HG03066 (cell line): ENCODE data around the gene BCAS1.

Experiments
- ATAC-seq: cut with Tn5 transposase; IDR thresholded peaks from one replicate; pipeline ENCODE4 v1.9.1; 2021; ENCODE audit warnings: low read depth; ENCODE audit not compliant: unreplicated experiment

BCAS1 gene, protein sequence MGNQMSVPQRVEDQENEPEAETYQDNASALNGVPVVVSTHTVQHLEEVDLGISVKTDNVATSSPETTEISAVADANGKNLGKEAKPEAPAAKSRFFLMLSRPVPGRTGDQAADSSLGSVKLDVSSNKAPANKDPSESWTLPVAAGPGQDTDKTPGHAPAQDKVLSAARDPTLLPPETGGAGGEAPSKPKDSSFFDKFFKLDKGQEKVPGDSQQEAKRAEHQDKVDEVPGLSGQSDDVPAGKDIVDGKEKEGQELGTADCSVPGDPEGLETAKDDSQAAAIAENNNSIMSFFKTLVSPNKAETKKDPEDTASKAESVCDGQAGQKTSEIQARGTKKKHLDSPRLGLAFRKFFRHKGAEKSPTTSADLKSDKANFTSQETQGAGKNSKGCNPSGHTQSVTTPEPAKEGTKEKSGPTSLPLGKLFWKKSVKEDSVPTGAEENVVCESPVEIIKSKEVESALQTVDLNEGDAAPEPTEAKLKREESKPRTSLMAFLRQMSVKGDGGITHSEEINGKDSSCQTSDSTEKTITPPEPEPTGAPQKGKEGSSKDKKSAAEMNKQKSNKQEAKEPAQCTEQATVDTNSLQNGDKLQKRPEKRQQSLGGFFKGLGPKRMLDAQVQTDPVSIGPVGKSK

DNA sequence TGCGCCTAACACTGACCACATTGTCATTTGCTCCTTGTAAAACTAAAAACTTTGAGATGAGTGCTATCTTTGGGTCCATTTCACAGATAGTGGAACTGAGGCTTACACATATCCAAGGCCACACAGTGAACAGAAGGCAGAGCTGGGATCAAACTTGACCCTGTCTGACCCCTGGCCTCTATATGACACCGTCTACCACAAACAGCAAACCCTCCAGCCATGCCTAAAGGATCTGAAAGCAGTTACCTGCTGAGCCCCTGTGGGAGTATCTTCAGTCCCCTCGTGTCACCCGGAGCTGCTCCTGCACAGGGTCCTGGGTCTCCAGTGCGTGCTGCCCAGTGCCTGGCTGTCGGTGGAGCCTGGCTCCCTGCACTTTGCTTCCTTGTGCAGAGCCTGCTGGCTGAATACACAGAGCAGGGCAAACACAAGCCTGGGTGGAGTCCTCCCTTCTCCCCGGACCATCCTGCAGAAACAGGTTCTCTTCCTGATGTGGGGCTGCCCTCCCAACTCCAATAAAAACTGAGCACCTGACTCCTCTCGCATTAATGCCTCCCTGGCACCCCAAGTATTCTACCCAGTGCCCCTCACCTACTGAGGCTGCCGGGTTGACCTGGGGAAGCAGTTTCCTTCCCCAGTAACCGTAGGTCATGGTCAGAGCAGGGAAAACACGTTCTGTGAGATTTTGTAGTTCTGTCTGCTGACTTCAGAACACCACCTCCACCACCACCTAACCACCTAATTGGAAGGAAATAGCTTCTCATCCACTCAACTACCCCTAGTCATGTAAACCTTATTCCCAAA, at the start of gene BCAS1:
Gene BCAS1 (minus strand): TSS at position 408 of the 801 bp plus-strand sequence. CDS start 11,876 bp downstream, outside the sequence.
- ATAC-seq = no peak

DNA sequence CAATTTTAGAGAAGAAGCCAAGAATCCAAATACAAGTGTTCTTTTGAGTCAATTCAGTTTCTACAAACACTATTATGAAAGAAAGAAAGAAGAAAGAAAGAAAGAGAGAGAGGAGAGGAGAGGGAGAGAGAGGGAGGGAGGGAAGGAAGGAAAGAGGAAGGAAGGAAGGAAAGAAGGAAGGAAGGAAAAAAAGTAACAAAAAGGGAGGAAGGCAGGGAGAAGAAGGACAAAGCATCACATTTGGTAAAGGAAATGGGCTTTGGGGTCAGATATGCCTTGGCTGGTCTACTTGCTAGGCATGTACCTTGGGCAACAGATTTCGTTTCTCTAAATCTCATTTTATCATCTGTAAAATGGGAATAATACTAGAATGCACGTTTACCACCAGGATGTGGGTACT, 49.4 kb upstream of the BCAS1 start:
- no peak for ATAC-seq

DNA sequence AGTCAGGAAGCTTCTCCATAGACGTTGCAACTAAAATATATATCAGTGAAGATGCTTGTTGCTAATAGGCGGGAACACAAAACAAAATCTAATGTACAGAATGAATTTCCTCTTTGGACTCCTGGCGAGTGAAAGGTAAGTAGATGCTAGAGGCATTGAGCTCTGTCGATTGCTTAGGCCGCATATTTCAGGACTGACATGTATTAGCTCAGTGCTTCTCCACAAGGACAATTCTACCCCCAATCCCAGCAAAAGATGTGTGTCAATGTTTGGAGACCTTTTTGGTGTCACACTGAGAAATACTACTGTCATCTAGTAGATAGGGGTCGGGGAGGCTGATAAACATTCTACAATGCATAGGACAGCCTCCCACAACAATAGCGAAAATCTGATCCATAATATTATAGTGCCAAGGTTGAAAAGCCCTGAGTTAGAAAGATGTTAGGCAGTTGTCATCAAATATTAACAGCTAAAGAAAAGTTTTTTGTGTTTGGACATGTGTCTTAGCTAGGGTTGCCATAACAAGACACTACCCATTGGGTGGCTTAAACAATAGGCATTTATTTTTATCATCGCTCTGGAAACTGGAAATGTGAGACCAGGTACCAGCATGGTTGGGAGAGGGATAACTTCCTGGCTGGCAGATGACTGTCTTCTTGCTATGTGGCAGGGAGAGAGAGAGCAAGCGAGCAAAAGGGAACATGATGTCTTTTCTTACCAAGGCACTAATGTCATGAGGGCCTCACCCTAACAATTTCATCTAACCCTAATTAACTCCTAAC, 48.0 kb upstream of the BCAS1 start:
- no peak for ATAC-seq

DNA sequence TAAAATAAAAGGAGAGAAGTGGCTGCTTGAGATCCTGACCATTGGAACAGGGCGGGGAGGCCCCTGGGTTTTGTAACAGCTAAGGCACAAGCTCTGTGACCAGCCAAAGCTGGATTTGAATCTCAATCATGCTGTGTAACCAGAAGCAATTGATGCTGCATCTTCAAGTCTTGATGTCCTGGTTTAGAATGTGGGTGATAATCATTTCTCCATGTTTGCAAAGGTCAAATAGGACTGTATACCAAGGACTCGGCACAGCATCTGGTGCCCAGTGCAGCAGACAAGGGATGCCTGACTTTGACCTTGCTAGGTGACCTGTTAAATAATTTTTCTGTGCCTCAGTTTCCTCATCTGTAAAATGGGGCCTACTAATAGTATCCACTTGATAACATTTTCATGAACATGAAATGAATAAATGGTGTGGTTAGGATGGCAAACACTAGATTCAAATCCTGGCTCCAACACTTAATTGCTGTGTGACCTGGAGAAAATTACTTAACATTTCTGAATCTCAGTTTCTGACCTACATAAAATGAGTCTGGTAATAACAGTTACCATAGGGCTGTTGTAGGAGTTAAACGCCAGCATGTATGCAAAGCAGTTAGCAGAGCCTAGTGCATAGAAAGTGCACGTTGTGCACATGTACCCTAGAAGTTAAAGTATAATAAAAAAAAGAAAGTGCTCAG, 46.3 kb upstream of the BCAS1 start:
- no peak for ATAC-seq

DNA sequence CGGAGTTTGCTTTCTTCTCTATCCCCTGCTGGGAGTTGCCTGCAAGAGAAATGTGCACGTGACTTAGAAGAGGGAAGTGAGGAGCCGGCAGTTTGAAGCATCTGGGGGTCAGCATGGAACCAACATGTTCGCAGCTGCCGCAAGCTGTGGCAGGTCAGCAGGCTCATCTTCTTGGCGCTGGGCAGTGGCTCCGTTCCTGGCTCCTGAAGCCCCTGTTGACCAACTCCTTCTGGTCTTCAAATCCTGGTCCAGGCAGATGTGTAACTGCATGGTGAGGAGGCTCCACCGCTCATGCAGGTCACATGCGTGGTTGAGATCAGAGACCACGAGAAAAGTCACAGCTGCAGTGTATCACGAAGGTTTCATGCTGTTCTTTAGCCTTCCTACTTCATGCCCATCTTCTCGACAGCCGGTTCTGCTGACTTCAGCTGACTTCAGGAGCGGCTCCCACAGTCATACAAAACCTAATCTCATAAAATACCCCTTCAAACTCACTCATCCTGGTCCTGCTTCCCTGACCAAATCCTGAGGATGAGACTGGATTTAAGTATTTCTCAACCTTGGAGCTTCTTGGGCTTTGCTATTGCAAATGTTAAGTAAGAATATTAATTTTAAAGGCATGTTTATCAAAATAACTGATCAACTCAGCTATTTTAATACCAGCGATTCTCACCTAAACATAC, 44.9 kb upstream of the BCAS1 start:
- ATAC-seq = no peak

DNA sequence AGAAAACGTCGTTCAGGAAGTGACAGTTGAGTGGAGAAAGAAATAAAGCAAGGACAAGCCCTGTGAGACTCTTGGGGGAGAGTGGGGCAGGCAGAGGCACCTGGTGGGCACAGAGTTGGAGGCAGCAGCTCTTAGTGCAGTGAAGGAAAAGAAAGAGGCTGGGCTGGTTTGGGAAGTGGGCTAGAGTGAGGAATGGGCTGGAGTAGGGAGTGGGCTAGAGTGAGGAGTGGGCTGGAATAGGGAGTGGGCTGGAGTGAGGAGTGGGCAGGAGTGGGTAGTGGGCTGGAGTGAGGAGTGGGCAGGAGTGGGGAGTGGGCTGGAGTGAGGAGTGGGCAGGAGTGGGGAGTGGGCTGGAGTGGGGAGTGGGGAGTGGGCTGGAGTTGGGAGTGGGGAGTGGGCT, 43.7 kb upstream of the BCAS1 start:
- no peak for ATAC-seq

DNA sequence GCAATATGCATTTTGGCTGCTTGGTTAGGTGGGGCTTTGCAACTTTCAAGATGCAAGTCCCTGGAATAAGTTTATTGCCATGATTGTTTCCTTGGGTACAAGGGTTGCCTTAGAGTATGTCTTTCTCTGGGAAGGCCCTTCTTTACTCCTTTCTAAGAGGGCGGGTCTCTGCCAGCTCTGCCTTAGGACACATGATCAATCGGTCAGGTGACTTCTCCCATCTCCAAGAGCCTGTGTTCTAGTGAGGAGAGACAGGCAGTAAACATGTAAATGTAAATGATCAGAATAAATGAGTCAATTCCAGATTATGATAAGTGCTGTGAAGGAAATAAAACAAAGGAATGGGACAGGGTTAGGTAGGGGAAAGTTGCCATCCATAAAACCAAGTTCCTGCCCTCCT, 43.2 kb upstream of the BCAS1 start:
- no peak for ATAC-seq

DNA sequence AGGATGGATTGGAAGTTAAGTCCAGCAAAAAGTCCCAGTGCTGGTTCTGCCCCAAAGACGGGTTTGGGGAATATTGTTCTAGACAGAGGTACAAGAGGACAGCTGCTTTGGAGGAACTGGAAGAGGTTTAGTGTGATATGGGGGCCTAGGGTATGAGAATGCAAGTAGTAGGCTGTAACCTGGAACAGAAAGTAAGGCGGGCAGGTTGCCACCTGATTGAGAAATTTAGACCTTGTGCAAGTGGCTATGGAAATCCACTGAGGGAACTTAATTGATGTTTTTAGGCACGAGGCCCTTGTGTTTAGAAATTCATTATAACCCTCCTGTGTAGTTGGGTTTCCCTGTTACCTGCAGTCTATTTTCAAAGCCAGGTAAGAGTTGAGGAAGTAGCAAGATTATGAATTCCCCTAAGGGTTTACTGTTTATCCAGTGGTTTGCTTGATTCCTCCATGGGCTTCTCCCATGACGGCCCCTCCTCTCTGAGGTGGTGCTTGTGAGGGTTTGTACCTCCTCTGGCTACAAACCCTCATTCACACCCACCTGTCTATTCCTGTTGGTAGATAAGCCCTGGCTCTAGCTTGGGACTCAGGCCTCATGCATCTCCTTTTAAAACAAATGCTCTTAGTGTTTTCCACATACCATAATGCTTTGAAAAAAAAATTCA, 42.0 kb upstream of the BCAS1 start:
- ATAC-seq = no peak

DNA sequence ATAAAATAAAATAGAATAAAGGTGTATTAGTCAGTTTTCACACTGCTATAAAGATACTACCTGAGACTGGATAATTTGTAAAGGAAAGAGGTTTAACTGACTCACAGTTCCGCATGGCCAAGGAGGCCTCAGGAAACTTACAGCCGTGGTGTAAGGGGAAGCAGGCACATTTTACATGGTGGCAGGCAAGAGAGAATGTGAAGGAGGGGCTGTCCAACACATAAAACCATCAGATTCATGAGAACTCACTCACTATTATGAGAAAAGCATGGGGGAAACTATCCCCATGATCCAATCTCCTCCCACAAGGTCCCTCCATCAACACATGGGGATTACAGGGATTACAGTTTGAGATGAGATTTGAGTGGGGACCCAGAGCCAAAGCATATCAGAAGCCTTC, 41.1 kb upstream of the BCAS1 start:
- ATAC-seq = no peak

DNA sequence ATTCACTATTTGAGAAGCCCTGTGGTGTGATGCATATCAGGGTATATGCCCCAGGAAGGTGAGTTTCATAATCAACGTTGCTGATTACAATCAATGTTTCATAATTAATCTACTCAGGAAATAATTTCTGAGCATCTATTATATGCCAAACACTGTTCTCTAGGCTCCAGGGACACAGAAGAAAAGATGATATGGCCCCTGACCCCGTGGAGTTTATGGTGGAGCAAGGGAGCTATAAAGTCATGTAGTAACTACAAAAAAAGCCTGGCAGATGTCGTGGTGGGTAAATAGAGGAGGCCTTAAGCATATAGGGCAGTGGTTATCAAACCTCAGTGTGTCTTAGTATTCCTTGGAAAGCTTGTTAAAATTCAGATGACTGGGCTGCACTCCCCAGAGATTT, 40.1 kb upstream of the BCAS1 start:
- ATAC-seq = no peak

DNA sequence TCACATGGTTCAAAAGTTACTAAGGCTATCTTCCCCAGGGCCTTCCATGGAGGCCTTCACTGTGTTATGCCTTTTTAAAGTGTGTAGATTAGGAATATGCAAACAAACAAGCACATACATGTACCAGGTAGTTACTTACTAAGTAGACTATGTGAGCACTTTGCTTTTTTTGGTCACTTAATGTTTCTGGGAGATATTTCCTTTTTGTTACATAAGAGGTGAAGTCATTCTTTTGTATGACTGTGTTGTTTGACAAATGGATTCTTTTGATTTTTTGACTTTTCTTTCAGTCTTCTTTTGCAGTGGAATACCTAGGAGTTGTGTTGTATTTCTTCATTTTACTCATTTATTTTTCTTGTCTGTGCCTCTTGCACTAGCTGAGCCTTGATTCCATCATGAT, 39.6 kb upstream of the BCAS1 start:
- ATAC-seq = no peak

DNA sequence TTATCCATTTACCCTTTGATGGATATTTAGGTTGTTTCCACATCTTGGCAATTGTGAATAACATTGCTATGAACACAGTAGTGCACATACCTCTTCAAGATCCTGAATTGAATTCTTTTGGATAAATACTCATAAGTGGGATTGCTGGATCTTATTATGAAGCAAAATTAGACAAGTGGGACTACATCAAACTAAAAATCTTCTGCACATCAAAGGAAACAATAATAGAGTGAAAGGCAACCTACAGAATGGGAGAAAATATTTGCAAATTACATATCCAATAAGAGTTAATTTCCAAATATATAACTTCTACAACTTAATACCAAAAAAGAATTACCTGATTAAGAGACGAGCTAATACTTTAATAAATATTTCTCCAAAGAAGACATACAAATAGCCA, 38.4 kb upstream of the BCAS1 start:
- no peak for ATAC-seq

DNA sequence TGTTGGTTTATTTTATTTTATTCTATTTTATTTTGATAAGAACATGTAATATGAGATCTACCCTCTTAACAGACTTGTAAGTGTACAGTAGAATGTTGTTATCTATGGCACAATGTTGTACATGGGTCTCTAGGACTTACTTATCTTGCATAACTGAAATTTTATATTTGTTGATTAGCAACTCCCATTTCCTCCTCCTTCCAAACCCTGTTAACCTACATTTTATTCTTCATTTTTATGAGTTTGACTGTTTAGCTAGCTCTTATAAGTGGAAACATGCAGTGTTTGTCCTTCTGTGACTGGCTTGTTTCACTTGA, 37.9 kb upstream of the BCAS1 start:
- no peak for ATAC-seq

DNA sequence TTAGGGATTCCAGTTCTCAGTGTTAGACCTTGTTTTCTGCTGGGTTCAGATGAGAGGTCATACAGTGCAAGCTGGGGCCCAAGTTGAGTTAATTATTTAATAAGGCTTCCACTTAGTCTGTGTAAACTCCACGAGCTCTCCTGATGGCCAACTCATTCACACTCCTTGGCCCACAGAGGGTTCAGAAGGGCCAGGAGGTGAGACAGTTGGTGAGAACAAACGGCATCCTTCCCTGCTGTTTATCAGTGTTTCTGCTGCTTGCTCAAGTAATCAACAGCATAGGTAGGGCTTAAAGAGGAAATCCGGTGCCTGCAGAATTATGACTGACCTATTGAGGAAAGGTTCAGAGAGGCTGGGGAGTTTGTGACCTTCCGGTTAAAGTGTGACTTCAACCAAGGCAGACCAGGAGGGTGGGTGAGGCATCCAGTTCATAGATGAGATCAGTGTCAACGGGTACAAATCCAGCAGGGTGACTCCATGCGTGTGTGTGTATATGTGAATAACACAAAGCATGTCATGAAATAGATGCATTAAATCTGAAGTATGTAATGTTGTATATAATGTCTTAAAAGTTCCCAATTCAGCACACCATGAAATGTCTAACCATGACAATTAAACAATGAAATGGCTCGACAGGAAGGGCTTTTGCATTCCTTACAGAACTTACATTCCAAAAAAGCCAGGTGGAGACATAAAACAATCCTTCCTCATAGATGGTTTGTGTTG, 37.4 kb upstream of the BCAS1 start:
- no peak for ATAC-seq

DNA sequence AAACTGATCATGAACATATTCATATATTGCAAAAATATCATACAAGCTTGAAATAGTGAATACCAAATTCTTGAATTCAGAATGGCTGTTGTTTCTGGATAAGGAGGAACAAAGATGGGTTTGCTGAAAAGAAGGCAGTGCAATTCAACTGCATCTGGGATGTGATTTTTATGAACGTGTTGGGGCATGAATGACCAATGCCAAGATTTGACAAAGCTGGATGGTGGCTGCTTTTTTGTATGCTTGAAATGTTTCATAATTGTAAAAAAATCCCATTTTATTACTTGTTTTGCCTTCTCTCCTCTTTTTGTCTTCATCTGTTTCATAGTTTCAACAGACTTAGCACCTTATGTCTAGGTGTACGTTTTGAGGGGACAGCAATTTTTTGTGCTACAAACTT, 36.8 kb upstream of the BCAS1 start:
- ATAC-seq = no peak

DNA sequence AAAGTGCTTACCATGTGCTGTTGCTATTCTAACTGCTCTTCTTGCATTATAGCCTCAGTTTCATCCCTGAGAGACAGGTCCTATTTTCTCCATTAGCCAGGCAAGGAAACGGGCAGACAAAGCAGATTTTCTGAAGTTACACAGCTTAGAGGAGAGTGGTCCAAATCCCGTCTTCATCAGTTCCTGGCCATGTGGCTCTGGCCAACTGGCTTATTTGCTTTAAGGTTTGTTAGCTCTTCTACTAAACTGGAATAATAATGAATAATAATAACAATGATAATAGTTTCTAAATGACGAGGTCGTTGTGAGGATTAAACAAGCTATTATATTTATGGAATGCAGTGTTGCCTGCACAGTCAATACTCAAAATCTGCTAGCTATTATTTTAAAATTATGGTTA, 35.8 kb upstream of the BCAS1 start:
- ATAC-seq = no peak

DNA sequence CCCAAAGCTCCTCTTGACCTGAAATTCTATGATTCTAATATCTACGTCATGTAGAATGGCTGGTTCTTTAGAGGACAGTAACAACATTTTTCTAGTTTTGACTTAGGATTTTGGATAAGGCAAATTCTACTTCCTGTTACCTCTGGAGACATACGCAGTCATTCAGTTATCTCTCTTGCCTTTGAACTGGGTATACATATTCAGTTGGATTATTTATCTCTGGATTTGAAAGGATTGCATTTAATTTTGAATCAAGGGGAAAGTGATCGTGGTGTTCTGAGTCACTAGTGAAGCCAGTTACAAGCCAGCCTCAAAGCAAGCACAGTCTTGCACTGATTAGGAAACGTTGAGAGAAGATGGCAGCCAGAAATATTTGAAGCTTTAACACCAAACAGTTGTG, 35.3 kb upstream of the BCAS1 start:
- no peak for ATAC-seq

DNA sequence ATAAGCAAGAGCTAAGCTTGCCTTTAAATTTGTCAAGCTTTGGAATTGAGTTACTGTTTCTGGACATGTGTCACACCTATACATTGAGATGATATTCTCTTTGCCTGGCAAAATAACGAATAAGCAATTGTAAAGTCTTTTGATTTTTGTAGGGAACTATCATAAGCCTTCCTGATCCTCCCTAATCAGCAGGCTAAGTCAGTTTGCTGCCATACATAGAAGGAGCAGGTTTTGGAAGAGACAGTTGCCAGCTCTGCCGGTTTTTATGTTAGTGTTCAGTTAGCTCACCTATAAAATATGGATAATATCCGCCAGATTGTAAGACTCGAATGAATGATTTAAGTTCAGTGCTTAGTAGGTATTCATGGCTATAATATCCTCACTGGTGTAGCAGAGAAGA, 34.4 kb upstream of the BCAS1 start:
- ATAC-seq = no peak
